ENCODE data around the gene AP1G2.
A peak's percentile ranks its signal among the peaks of the same experiment; 100 is the strongest.

Gene AP1G2

DNA sequence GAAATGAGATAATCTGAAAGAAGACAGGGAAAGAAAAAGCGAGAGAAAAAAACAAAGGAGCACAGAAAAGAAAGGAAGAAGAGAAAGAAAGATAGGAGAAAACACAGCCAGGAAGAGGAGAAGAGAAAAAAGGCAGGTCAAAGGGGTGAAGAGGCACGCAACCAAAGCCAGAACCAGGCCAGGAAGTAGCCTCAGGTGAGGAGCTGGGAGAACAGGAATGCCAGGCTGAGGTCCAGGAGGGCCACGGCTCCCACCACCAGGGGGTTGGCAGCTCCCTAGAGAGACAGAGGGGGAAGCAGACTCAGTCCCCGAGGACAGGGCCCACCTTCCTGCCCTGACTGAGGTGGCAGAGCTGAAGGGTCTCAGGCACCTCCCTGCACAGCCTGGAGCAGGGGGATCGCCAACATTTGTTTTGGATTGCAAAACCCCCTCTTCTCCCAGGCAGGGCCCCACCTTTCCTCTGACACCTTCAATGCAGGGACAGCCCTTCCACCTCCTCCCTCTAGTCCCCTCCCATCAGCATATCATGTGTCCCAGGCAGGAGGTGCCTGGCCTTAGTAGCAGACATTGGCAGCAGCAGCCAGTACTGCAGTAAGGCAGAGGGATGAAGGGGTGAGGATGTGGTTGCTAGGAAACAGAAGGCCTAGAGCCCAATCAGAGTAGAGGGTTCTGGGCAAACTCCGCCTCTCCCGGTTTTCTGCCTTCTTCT, 2.0 kb upstream of the AP1G2 start:
- no peak for DNase-seq

DNA sequence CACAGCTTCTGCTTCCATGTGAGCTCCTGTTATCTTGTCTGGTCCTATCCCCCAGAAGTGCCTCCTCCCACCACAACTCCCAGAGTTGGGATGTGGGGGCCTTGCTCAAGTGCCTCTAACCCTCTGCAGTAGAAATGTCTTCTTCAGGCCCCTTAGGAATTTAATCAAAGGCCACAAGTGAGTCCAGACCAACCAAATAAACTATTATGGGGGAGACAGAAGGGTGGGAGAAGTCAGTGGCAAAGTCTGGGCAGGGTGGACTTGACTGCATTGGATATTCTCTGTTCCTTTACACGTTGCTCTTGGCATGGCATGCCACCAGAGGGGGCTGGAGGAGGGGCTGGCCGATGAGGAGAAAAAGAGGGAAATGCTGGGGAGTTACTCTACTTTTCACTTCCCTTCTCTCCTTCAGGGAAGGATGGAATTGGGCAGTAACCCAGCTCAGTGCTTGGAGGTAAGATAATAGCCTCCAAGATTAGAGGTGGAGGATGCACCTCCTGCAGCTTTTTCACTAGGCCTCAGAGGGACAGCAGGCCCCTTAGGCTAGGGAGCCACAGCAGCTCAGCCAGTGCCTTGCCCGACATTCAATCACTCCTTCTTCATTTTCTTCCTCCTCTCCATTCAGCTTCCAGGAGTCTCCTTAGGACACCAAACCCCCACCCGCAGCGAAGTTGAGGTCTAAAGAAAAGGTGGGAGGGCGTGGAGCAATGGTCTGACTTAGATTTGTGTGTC, 1.2 kb upstream of the AP1G2 start:
- peak; percentile 16 for DNase-seq

GRCh38 chr14:23568021-23568599, 519 bp upstream of the AP1G2 start:
- DNase-seq, result no peak

- DNase-seq, result no peak
These were observed 809 bp downstream of the AP1G2 start for GRCh38 chr14:23566778-23567185.

DNA sequence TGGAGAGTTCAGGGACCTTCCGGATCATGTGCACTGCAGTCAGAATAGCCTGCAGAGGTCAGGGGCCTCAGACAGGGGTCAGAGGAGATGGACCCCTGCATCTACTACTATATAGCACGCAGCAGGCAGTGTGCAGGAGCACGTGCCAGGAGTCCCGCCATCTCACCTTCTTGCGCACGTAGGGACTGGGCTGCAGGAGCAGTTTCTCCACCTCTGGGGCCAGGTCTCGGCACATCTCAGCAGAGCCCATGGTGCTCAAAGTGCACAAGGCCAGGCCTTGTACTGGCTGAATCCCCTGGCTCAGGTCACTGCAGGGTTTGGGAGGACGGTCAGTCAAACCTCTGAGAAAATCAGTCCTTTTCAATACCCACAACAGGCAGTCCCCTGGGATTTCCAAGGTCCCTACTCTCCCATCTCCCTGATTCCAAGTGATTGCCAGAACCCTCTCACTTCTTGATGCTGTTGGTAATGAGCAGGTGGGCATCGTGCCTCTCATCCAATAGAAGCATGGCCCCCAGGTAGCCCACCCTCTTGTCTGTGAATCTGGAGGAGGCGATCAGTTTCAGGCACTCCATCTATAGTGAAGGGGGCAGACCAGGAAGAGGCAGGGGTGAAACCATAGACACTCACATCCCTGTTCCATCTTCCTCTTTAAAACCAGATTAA, 1.3 kb downstream of the AP1G2 start:
- no peak for DNase-seq

- no peak for DNase-seq
These were observed 2.0 kb downstream of the AP1G2 start for GRCh38 chr14:23565626-23566025.

GRCh38 chr14:23564876-23565275, 2.7 kb downstream of the AP1G2 start:
- DNase-seq, result no peak

GRCh38 chr14:23564181-23564812, 3.3 kb downstream of the AP1G2 start:
- DNase-seq, result no peak

- DNase-seq, result no peak
These were observed 4.0 kb downstream of the AP1G2 start for GRCh38 chr14:23563473-23564180.

DNA sequence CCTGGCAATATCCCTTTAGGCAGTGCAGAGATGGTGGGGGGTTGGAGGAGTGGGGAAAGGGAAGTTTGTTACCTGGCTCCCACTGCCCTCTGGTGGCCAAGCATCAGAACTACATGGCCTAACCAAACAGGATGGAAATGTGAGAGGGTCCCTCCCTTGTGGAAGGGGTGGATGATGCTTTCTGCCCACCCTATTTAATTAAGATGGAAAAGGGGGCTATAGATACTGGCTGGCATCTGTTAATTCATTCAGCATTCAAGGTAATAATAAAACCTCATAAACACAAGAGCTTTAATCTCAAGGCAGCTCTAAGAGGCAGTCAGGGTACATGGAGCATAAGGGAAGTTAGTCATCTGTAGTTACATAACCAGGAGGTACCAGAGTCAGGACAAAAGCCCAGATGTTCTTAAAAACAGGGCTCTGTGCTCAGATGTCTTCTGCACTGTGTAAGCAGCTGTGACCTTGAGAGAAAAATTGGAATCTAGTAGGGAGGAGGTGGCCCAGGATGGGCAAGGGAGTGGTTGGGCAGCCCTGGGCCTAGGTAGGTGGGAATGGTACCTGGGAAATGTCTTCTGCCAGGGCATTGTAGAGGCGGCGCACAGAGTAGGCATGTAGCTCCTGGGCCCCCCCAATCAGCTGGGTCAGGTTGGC, 4.6 kb downstream of the AP1G2 start:
- peak; percentile 60 for DNase-seq

GRCh38 chr14:23561873-23562821, 5.4 kb downstream of the AP1G2 start:
- DNase-seq, result no peak

DNA sequence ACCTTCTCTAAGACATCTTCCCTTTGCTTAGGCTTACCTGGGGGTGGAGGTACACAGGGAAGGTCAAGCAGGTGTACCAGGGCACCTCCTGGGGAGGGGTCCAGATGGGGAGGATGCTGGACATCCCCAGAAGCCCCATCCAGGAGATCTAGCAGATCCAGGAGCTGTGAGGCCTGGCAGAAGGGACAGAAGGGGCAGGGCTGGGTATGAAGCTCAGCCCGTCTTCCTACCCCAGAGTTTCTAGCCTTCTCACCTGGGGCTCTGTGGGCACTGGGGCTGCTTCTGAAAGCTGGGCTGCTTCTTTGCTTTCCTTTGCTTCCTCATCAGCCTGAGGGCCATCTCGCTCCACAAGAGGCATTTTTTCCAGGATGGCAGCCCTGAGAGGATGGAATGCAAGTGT, 6.3 kb downstream of the AP1G2 start:
- DNase-seq, result no peak

- no peak for DNase-seq
These were observed 7.6 kb downstream of the AP1G2 start for GRCh38 chr14:23559926-23560520.

DNA sequence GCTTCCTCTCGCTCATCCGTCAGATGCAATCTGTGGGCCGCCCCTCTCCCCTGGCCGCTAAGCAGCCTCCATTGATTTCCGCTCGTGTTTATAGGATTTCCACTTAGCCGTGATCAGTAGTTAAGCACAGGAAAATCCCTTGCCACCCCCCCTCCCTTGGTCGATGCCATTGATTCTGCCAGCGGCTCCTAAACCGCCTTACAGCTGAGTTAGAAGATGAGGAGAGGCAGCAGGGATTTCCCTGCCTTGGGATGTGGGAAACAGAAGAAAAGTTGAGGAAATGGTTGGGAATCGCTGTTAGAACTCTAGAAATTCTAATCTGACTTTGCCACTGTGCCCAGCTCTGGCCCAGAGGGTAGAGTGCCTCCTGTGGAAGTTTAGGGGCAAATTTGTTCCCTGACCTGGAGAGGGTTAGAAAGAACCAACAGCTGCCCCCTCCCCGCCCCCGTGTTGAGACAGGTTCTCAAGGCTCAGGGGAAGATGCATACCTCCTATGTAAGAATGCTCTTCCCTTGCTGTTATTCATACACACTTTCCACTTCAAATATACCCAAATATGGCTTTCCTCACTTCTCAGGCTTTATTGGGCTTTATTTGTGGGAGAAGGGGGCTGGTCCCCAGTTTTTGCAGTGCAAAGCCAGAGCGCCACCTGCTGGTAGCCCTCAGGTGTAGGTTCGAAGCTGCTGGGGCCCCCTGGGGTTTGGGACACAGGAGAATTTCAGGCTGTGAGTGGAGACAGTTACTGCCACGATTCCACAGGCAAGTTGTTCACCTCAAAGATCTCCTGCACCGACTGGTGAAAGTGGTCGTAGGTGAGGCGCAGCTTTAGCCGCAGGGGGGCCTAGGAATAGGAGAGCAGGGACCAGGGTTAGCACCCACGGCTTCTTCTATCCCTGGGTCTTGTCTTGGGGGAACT, 8.3 kb downstream of the AP1G2 start:
- peak; percentile 74 for DNase-seq

- no peak for DNase-seq
These were observed 9.1 kb downstream of the AP1G2 start for GRCh38 chr14:23558346-23559009.

- no peak for DNase-seq
These were observed 9.6 kb downstream of the AP1G2 start for GRCh38 chr14:23557946-23558345.

GRCh38 chr14:23557521-23557920, 10.1 kb downstream of the AP1G2 start:
- no peak for DNase-seq

DNA sequence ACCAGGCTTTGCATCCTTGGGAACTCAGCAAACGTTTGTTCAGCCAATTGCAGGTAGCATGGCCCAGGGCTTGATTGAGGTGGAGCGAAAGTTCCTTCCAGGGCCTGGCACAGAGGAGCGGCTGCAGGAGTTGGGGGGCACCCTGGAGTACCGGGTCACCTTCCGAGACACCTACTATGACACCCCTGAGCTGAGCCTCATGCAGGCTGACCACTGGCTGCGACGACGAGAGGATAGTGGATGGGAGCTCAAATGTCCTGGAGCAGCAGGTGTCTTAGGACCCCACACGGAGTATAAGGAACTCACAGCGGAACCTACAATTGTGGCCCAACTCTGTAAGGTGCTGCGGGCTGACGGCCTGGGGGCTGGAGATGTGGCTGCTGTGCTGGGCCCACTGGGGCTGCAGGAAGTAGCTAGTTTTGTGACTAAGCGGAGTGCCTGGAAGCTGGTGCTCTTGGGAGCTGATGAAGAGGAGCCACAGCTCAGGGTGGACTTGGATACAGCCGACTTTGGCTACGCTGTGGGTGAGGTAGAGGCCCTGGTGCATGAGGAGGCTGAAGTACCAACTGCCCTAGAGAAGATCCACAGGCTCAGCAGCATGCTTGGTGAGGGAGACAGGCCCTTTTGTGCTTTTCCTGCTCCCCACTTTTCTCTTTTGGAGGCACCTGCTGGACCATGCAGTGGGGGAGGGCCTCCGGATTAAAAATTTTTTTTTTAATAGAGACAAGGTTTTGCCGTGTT, 10.7 kb downstream of the AP1G2 start:
- DNase-seq, result no peak

All from activated CD4-positive, alpha-beta T cell treated with anti-CD3 and anti-CD28 coated beads, Interleukin-2, amount 50 U/mL, for 1 hour (primary cell).